DLD1 (cell line): ENCODE measurements around the gene AADACL4.

ENCODE experiments used
- in situ Hi-C: cut with HindIII; loops from 2 replicates; pipeline ENCODE4 v1.10.0; 2017; ENCODE audit warnings: low sequenced_read_pairs

AADACL4 gene

GRCh38 chr1:12610941-12611340 is 32.9 kb upstream of the AADACL4 start:
- in situ Hi-C loops, result no loop called here

GRCh38 chr1:12613180-12613579 is 30.7 kb upstream of the AADACL4 start:
- in situ Hi-C loops, result no loop called here

- in situ Hi-C loops, result no loop called here
Observed at GRCh38 chr1:12614402-12615158, 29.3 kb upstream of the AADACL4 start.

GRCh38 chr1:12615159-12615864 is 28.6 kb upstream of the AADACL4 start:
- in situ Hi-C loops, result no loop called here

- in situ Hi-C loops, result no loop called here
Observed at GRCh38 chr1:12615865-12616708, 27.8 kb upstream of the AADACL4 start.

- in situ Hi-C loops, result no loop called here
Observed at GRCh38 chr1:12616709-12617373, 27.0 kb upstream of the AADACL4 start.

- in situ Hi-C loops, result no loop called here
Observed at GRCh38 chr1:12617511-12617900, 26.4 kb upstream of the AADACL4 start.

- in situ Hi-C loops, result no loop called here
Observed at GRCh38 chr1:12617901-12618660, 25.8 kb upstream of the AADACL4 start, which contains the start of gene DHRS3. DHRS3 (minus strand) TSS chr1:12618210; CDS start chr1:12617348, 862 bp downstream.

GRCh38 chr1:12618661-12618964 is 25.3 kb upstream of the AADACL4 start:
- in situ Hi-C loops, result no loop called here

GRCh38 chr1:12618965-12619791 is 24.7 kb upstream of the AADACL4 start:
- in situ Hi-C loops, result no loop called here

- in situ Hi-C loops, result no loop called here
Observed at GRCh38 chr1:12619792-12620487, 23.9 kb upstream of the AADACL4 start.

- in situ Hi-C loops, result no loop called here
Observed at GRCh38 chr1:12620488-12620865, 23.4 kb upstream of the AADACL4 start.

- in situ Hi-C loops, result no loop called here
Observed at GRCh38 chr1:12620931-12621330, 23.0 kb upstream of the AADACL4 start.

GRCh38 chr1:12621346-12622335 is 22.2 kb upstream of the AADACL4 start:
- in situ Hi-C loops, result no loop called here

- in situ Hi-C loops, result no loop called here
Observed at GRCh38 chr1:12622506-12622905, 21.4 kb upstream of the AADACL4 start.

GRCh38 chr1:12625276-12625675 is 18.6 kb upstream of the AADACL4 start:
- in situ Hi-C loops, result no loop called here

- in situ Hi-C loops, result no loop called here
Observed at GRCh38 chr1:12626888-12627287, 17.0 kb upstream of the AADACL4 start.

- in situ Hi-C loops, result no loop called here
Observed at GRCh38 chr1:12627296-12627695, 16.6 kb upstream of the AADACL4 start.
